ENCODE results near the gene LRRC4B.
A peak's percentile ranks its signal among the peaks of the same experiment; 100 is the strongest.
"Not testable (repeated sequence)": the region's sequence is repeated elsewhere in the genome, so short reads cannot be mapped to it uniquely, and the experiment has no call there.

The LRRC4B gene

DNA sequence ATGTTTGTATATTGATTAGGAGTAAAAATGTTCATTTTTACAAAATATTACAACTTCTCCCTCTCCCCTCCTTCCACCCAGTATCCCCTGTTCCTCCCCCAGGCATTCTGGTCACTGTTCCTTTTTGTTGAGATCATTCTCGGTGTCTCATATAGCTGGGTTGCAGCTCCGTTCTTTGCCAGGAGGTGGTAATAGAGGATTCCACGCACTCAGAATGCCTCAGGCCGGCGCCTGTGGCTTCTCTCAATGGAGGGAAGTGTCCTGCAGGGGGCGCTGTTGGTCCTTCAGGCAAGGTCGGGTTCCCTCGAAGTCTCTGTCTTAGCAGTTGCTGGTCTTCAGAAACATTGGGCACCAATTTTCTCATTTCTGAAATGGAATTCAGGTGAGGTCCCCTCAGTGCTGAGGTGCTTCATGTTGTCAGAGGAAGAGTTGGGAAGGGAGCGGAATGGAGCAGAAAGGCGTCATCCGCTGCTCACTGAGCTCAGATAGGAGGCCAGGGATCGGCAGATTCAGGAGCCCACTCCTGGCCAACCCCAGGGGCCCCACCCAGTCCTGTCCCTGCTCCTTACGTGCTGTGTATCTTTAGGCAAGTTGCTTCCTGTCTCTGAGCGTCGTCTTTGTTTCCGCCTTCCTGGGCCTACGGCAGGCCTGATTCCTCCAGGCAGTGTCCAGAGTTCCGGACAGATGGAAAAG is 81.3 kb downstream of the LRRC4B start:
- no peak for DNase-seq (ENCODE audit: low spot score)

DNA sequence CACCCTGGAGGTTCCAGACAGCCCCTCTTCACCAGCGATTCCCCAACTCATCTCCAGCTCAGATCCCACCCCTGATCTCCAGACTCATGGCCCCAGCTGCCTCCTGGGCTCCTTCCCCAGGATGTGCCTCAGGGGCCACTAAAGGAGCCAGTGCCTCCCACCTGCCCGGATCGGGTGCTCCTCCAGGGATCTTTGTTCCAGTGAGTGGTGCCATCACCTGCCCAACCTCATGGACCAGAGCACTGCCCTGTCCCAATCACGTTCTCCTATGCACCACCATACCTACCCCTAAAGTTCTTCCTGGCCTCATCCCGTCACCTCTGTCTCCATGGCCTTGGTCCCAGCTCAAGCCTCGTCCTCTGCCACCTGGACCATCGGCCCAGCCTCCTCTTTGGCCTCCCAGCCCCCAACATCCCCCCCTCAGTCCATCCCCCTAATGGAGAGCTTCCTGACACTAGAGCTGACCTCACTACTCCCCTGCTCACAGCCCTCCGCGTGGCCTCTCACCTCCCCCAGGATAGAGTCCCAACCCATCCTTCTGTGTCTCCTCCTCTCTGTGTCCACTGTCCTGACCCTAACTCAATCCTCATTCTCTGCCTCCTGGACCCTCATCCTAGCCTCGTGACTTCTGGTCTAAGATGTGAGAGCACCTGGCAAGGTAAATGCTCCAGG is 82.8 kb downstream of the LRRC4B start:
- no peak for DNase-seq (ENCODE audit: low spot score)

GRCh38 chr19:50482916-50483315 is 85.3 kb downstream of the LRRC4B start:
- no peak for DNase-seq (ENCODE audit: low spot score)

DNA sequence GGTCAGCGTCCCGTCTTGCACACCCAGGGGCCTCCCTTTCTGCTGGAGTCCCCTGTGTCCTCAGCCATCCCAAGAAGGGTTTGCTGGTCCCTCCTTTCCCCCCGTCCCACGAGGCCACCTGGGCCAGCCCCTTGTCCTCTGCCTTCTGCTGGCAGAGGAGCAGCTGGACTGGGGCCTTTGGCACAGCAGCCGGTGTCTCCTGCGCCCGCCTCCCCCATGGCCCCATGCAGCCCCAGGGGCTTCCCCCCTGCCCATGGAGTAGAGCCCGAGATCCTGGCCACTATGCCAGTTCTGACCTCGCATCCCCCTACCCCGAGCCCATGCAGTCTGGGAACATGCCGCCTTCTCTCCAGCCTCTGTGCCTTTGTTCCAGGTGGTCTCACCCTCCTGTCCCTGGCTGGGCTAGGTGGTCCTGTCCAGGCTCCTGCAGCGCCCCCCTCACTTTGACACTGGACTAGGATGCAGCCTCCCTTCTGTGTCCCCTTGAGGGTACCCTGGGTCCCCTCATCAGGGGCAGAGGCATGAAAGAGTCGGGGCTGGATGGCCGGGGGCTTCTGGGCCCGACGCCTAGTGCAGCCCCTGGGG is 85.9 kb downstream of the LRRC4B start:
- no peak for DNase-seq (ENCODE audit: low spot score)

GRCh38 chr19:50481351-50482149 is 86.7 kb downstream of the LRRC4B start:
- DNase-seq (ENCODE audit: low spot score) = no peak

- DNase-seq (ENCODE audit: low spot score) = no peak
These were observed 87.7 kb downstream of the LRRC4B start for GRCh38 chr19:50480281-50481111.

GRCh38 chr19:50479761-50480251 is 88.4 kb downstream of the LRRC4B start:
- DNase-seq (ENCODE audit: low spot score) = no peak

GRCh38 chr19:50478901-50479715 is 89.1 kb downstream of the LRRC4B start:
- DNase-seq (ENCODE audit: low spot score) = no peak

DNA sequence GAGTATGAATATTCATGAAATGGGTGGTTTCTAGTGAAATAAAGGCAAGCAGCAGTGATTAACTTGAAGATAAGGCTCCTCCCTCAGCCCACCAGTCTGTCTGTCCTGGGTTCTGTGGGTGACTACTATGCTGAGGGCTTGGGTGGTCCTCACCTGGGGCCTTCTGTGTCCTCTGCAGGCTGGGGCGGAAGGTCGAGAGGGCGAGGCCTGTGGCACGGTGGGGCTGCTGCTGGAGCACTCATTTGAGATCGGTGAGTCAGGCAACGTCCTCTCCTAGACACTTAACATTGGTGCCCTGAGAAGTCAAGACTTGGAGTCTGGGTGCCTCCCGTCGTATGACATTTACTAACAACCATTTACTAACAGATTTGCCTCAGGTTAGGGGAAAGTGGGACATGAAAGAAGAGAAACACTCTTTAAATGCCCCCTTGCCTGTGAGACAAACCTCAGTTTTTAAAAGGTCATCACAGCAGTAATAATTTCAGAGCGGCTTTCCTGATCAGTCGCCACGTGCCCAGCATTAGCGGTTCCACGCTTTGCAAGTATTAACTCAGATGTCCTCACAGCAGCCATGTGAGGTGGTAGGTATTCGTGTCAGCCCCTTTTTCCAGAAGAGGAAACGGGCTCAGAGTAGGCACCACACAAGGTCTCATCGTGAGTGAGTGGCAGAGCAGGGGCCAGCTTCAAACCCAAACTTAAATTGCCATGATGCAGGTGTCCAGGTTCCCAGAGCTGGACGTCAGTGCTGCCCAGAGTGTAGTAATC is 90.3 kb downstream of the LRRC4B start:
- DNase-seq (ENCODE audit: low spot score) = no peak

DNA sequence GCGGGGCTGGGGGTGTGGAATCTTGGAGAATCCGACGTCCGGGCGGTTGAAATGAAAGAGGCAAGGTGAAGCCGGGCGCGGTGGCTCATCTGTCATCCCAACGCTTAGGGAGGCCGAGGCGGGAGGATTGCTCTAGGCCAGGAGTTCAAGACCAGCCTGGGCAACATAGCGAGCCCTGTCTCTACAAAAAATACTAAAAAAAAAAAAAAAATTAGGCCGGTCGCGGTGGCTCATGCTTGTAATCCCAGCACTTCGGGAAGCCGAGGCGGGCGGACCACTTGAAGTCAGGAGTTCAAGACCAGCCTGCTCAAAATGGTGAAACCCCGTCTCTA is 91.4 kb downstream of the LRRC4B start:
- no peak for DNase-seq (ENCODE audit: low spot score)

GRCh38 chr19:50476224-50476906 is 91.9 kb downstream of the LRRC4B start, which contains the start of the genes EMC10 and GARIN5A:
Gene EMC10 (plus strand): TSS chr19:50476507. CDS start chr19:50476545, 38 bp downstream.
Gene GARIN5A (minus strand): TSS chr19:50476848. CDS start chr19:50476388, 460 bp downstream.
- peak; percentile 78 for DNase-seq (ENCODE audit: low spot score)

GRCh38 chr19:50475736-50476223 is 92.5 kb downstream of the LRRC4B start:
- DNase-seq (ENCODE audit: low spot score) = no peak

- no peak for DNase-seq (ENCODE audit: low spot score)
These were observed 93.1 kb downstream of the LRRC4B start for GRCh38 chr19:50475101-50475568.

DNA sequence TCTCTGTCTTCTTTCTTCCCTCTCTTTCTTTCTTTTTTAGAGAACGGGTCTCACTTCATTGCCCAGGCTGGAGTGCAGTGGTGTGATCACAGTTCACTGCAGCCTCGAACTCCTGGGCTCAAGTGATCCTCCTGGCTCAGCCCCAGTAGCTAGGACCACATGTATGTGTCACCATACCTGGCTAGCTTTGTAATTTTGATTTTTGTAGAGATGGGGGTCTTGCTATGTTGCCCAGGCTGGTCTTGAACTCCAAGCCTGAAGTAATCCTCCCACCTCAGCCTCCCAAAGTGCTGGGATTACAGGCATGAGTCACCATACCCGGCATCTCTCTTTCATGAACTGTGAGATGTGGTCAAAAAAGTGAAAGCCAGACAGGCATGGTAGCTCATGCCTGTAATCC is 94.9 kb downstream of the LRRC4B start:
- not testable (repeated sequence) for DNase-seq (ENCODE audit: low spot score)

GRCh38 chr19:50468818-50469217 is 99.4 kb downstream of the LRRC4B start:
- no peak for DNase-seq (ENCODE audit: low spot score)

DNA sequence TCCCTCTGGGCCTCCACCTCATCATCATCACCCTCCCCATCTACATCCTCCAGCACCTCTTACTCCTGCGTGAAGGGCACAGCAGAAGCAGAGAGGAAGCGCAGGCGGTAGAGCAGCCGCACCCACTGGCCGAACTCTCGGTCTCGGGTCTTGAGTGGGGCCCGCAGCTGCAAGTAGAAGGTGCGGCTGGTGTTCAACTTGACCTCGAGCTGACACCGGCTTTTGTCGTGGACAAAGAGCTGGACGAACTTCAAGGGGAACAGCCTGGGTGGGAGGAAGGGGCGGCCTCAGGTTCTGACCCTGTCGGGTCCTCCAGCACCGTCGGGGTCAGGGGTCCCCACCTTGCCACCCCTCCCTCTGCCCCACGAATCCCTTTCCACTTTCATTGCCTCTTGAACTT is 100.7 kb downstream of the LRRC4B start:
- no peak for DNase-seq (ENCODE audit: low spot score)
